Trophoblast cell (in vitro differentiated cells and primary cell): Measurements from ENCODE around the gene AUTS2.

Source experiments
- DNase-seq, 2 donors: peaks; one replicate each; pipeline ENCODE4 v3.0.0-alpha.2; 2016
- H2AFZ ChIP-seq: 2 replicates; pipeline ENCODE4 v1.6.1; 2013; ENCODE audit warnings: low read length, moderate library complexity, mild to moderate bottlenecking; ENCODE audit not compliant: insufficient read depth, poor library complexity
- H2AK5ac ChIP-seq: 2 replicates; pipeline ENCODE4 v1.6.1; 2013; ENCODE audit warnings: mild to moderate bottlenecking, low read length
- H2BK120ac ChIP-seq: 2 replicates; pipeline ENCODE4 v1.6.1; 2013; ENCODE audit warnings: low read length, mild to moderate bottlenecking, moderate library complexity; ENCODE audit not compliant: insufficient read depth, poor library complexity
- H2BK12ac ChIP-seq: 2 replicates; pipeline ENCODE4 v1.6.1; 2013; ENCODE audit warnings: mild to moderate bottlenecking, low read length, moderate library complexity
- H2BK5ac ChIP-seq: 2 replicates; pipeline ENCODE4 v1.6.1; 2013; ENCODE audit warnings: low read length, low read depth, moderate library complexity, mild to moderate bottlenecking; ENCODE audit not compliant: poor library complexity
- H3K14ac ChIP-seq: 2 replicates; pipeline ENCODE4 v1.6.1; 2013; ENCODE audit warnings: mild to moderate bottlenecking, low read length
- H3K18ac ChIP-seq: 2 replicates; pipeline ENCODE4 v1.6.1; 2013; ENCODE audit warnings: mild to moderate bottlenecking, low read length
- H3K23ac ChIP-seq: 2 replicates; pipeline ENCODE4 v1.6.1; 2013; ENCODE audit warnings: low read length
- H3K27ac ChIP-seq: 2 replicates; pipeline ENCODE4 v1.5.1; 2013; ENCODE audit warnings: low read depth, mild to moderate bottlenecking, inconsistent platforms, low read length, moderate library complexity
- H3K27me3 ChIP-seq: 2 replicates; pipeline ENCODE4 v1.6.1; 2013; ENCODE audit warnings: inconsistent platforms, mild to moderate bottlenecking, low read length, moderate library complexity; ENCODE audit not compliant: insufficient read depth
- H3K36me3 ChIP-seq, 2 experiments: 1 replicate in 1 of 2; 2 replicates in 1 of 2; pipeline ENCODE4 v1.6.1; 2013; ENCODE audit warnings: low read length in 2 of 2, mild to moderate bottlenecking in 2 of 2, moderate library complexity in 1 of 2; ENCODE audit not compliant: insufficient read depth in 2 of 2, control insufficient read depth in 1 of 2
- H3K4ac ChIP-seq: 2 replicates; pipeline ENCODE4 v1.6.1; 2013; ENCODE audit warnings: low read depth, mild to moderate bottlenecking, low read length, moderate library complexity
- H3K4me1 ChIP-seq, 2 experiments: 1 replicate in 1 of 2; 2 replicates in 1 of 2; pipeline ENCODE4 v1.6.1; 2013; ENCODE audit warnings: low read length in 2 of 2, mild to moderate bottlenecking in 2 of 2, moderate library complexity in 1 of 2; ENCODE audit not compliant: insufficient read depth in 2 of 2, control insufficient read depth in 1 of 2
- H3K4me2 ChIP-seq: 2 replicates; pipeline ENCODE4 v1.6.1; 2013; ENCODE audit warnings: inconsistent platforms, mild to moderate bottlenecking, low read length, moderate library complexity
- H3K4me3 ChIP-seq: 2 replicates; pipeline ENCODE4 v1.5.1; 2013; ENCODE audit warnings: mild to moderate bottlenecking, low read depth, low read length, inconsistent platforms
- H3K79me1 ChIP-seq: one replicate; pipeline ENCODE4 v1.6.1; 2013; ENCODE audit warnings: low read length
- H3K79me2 ChIP-seq: 2 replicates; pipeline ENCODE4 v1.6.1; 2013; ENCODE audit warnings: low read length, mild to moderate bottlenecking; ENCODE audit not compliant: control insufficient read depth, insufficient read depth, poor library complexity
- H3K9ac ChIP-seq: 2 replicates; pipeline ENCODE4 v1.6.1; 2013; ENCODE audit warnings: mild to moderate bottlenecking, low read length
- H3K9me3 ChIP-seq: 2 replicates; pipeline ENCODE4 v1.6.1; 2013; ENCODE audit warnings: low read depth, mild to moderate bottlenecking, control low read depth, inconsistent platforms, low read length; ENCODE audit not compliant: insufficient read depth
- H4K12ac ChIP-seq: 2 replicates; pipeline ENCODE4 v1.6.1; 2013; ENCODE audit warnings: low read depth, mild to moderate bottlenecking, low read length, moderate library complexity
- H4K8ac ChIP-seq: 2 replicates; pipeline ENCODE4 v1.6.1; 2013; ENCODE audit warnings: low read depth, mild to moderate bottlenecking, low read length, moderate library complexity
- H4K91ac ChIP-seq: one replicate; pipeline ENCODE4 v1.6.1; 2013; ENCODE audit warnings: low read depth, mild to moderate bottlenecking, low read length, moderate library complexity
- WGBS: extraction: QIAGEN DNeasy Blood & Tissue Kit; methylation state at CpG from one replicate; pipeline ENCODE4 v1.1.7; 2013; ENCODE audit warnings: missing lambda C conversion rate; ENCODE audit not compliant: insufficient read length, insufficient coverage; ENCODE audit errors: extremely low coverage; 5-methylcytosine and 5-hydroxymethylcytosine counted together

Gene AUTS2

GRCh38 chr7:70219061-70219460 is 620.8 kb downstream of the AUTS2 start:
- WGBS: no CpG with 5 or more reads among the region's 4 CpGs
- H2BK5ac ChIP-seq: no peak overlapping the region

DNA sequence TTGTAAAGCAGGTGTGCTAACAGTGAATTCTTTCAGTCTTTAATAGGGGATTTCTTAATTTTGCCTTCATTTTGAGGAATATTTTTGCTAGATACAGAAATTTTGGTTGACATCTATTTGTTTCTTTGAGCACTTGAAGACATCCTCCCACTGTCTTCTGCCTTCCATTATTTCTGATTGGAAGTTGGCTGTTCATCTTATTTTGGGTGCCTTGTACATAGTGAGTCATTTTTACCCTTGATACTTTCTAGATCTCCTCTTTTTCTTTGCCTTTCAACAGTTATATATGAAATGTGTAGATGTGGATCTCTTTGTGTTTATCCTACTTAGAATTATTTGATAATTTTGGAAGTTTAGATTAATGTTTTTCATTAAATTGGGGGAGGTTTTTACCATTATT is 631.0 kb downstream of the AUTS2 start:
- Histone ChIP-seq H3K18ac (no peak overlapping the region), H3K4me2 (no peak overlapping the region), H4K91ac (no peak overlapping the region), H3K14ac (no peak overlapping the region), H3K4me1 (no peaks in the 10 kb centered on the region), H2AK5ac (no peak overlapping the region), H3K79me2 (no peaks in the 10 kb centered on the region), H3K4me3 (no peak overlapping the region), H3K9ac (no peak overlapping the region), H3K23ac (no peak overlapping the region), H4K12ac (no peak overlapping the region), H3K36me3 (peaks cover 0 to 1% of the 10 kb centered on the region in 2 experiments), H3K9me3 (no peaks in the 10 kb centered on the region), H2BK120ac (no peak overlapping the region), H2AFZ (no peak overlapping the region), H3K4ac (no peak overlapping the region), H2BK5ac (no peak overlapping the region), H3K79me1 (no peaks in the 10 kb centered on the region), H3K27me3 (no peaks in the 10 kb centered on the region), H4K8ac (no peak overlapping the region), H2BK12ac (no peak overlapping the region), H3K27ac (no peak overlapping the region)
- DNase-seq: no peak

More at GRCh38 chr7:70219061-70219460, 620.8 kb downstream of the AUTS2 start:
- Histone ChIP-seq H3K27me3 (no peaks in the 10 kb centered on the region), H2BK120ac (no peak overlapping the region), H3K4ac (no peak overlapping the region), H2AK5ac (no peak overlapping the region), H2AFZ (no peak overlapping the region), H3K9ac (no peak overlapping the region), H3K9me3 (no peaks in the 10 kb centered on the region), H4K12ac (no peak overlapping the region), H3K14ac (no peak overlapping the region), H3K4me3 (no peak overlapping the region), H3K36me3 (no peaks in the 10 kb centered on the region), H3K79me1 (no peaks in the 10 kb centered on the region), H4K8ac (no peak overlapping the region), H3K18ac (no peak overlapping the region), H3K27ac (no peak overlapping the region), H3K79me2 (no peaks in the 10 kb centered on the region), H4K91ac (no peak overlapping the region), H3K4me2 (no peak overlapping the region), H3K4me1 (no peaks in the 10 kb centered on the region), H3K23ac (no peak overlapping the region), H2BK12ac (no peak overlapping the region)
- no peak for DNase-seq

- Histone ChIP-seq H2BK120ac (no peak overlapping the region), H3K79me1 (no peaks in the 10 kb centered on the region), H3K79me2 (no peaks in the 10 kb centered on the region), H3K23ac (no peak overlapping the region), H3K14ac (no peak overlapping the region), H3K27ac (no peak overlapping the region), H3K9ac (no peak overlapping the region), H4K8ac (no peak overlapping the region), H3K9me3 (no peaks in the 10 kb centered on the region), H2BK12ac (no peak overlapping the region), H4K12ac (no peak overlapping the region), H3K27me3 (no peaks in the 10 kb centered on the region), H3K36me3 (peaks cover 0 to 1% of the 10 kb centered on the region in 2 experiments), H2AFZ (no peak overlapping the region), H3K4ac (no peak overlapping the region), H2AK5ac (no peak overlapping the region), H2BK5ac (no peak overlapping the region), H3K4me3 (no peak overlapping the region), H4K91ac (no peak overlapping the region), H3K4me2 (no peak overlapping the region), H3K18ac (no peak overlapping the region), H3K4me1 (no peaks in the 10 kb centered on the region)
- DNase-seq: no peak
- WGBS: no CpG with 5 or more reads among the region's 3 CpGs
These were observed 632.5 kb downstream of the AUTS2 start for GRCh38 chr7:70230761-70231160.

- Histone ChIP-seq H3K4me3 (no peak overlapping the region), H3K4me2 (no peak overlapping the region), H4K91ac (no peak overlapping the region), H3K4ac (no peak overlapping the region), H3K9ac (no peak overlapping the region), H4K12ac (no peak overlapping the region), H2AK5ac (no peak overlapping the region), H2AFZ (no peak overlapping the region), H3K36me3 (peaks cover 0 to 1% of the 10 kb centered on the region in 2 experiments), H3K23ac (no peak overlapping the region), H2BK12ac (no peak overlapping the region), H3K18ac (no peak overlapping the region), H3K27me3 (no peaks in the 10 kb centered on the region), H3K4me1 (no peaks in the 10 kb centered on the region), H3K79me2 (no peaks in the 10 kb centered on the region), H3K14ac (no peak overlapping the region), H2BK5ac (no peak overlapping the region), H2BK120ac (no peak overlapping the region), H3K9me3 (no peaks in the 10 kb centered on the region), H3K79me1 (no peaks in the 10 kb centered on the region), H4K8ac (no peak overlapping the region), H3K27ac (no peak overlapping the region)
- no CpG with 5 or more reads among the region's 5 CpGs for WGBS
- DNase-seq: no peak
These were observed 635.5 kb downstream of the AUTS2 start for GRCh38 chr7:70233776-70234175.
